ENCODE measurements around the gene PLPP4. TPM values are rescaled to one million over a fixed set of nuclear protein-coding genes. Genes with fewer than 3 reads are reported as not detected.

Gene PLPP4
- total RNA-seq, 1 donor from 2014 or later = not detected

DNA sequence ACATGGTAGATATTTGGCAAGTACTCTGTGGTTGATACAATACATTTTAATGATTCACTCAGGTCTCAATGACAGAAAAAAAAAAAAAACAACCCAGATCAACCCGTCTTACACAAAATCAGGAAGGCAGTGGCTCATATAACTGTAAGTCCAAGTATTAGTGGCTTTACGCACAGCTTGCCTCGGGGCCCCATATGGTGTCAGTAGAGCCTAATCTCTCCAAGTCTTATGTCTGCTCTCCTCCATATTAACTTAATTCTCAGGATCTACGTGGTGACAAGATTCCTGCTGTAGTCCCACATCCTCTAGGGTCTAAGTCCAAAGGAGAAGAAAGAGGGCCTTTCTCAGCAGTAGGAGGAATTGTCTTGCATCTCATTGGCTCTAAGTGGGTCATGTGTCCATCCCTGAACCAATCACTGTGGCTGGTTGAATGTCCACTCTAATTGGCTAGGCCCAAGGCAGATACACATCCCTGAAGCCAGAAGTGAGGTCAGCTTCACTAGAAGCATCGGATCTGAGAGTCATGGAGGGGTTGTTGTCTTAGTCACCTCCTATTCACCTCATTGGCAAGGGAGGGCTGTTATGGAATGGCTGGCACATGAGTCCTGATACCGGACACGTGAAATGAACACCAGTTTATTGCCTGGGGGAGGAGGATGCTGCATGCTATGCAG, 20.5 kb upstream of the PLPP4 start:
- DNase-seq (no peak), ATAC-seq (ENCODE audit: low read depth) (no peak)
- H3K9me3 Mint-ChIP-seq = no peaks in the 10 kb centered on the region
- H3K27me3 Mint-ChIP-seq = peaks cover 12% of the 10 kb centered on the region
- intact Hi-C loops (cut with micrococcal nuclease) = no loop called here
- H3K36me3 Mint-ChIP-seq (ENCODE audit: low read depth) = no peaks in the 10 kb centered on the region
- H3K4me3 Mint-ChIP-seq = no peak overlapping the region
- ChIA-PET CTCF (no interaction called here), POLR2A (no interaction called here)
- TF ChIP-seq, protein P1, sequence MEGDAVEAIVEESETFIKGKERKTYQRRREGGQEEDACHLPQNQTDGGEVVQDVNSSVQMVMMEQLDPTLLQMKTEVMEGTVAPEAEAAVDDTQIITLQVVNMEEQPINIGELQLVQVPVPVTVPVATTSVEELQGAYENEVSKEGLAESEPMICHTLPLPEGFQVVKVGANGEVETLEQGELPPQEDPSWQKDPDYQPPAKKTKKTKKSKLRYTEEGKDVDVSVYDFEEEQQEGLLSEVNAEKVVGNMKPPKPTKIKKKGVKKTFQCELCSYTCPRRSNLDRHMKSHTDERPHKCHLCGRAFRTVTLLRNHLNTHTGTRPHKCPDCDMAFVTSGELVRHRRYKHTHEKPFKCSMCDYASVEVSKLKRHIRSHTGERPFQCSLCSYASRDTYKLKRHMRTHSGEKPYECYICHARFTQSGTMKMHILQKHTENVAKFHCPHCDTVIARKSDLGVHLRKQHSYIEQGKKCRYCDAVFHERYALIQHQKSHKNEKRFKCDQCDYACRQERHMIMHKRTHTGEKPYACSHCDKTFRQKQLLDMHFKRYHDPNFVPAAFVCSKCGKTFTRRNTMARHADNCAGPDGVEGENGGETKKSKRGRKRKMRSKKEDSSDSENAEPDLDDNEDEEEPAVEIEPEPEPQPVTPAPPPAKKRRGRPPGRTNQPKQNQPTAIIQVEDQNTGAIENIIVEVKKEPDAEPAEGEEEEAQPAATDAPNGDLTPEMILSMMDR (IDR thresholded peaks at IDR 0.05) = no peak
- H3K27ac Mint-ChIP-seq = no peak overlapping the region
- H3K4me1 Mint-ChIP-seq = no peaks in the 10 kb centered on the region

DNA sequence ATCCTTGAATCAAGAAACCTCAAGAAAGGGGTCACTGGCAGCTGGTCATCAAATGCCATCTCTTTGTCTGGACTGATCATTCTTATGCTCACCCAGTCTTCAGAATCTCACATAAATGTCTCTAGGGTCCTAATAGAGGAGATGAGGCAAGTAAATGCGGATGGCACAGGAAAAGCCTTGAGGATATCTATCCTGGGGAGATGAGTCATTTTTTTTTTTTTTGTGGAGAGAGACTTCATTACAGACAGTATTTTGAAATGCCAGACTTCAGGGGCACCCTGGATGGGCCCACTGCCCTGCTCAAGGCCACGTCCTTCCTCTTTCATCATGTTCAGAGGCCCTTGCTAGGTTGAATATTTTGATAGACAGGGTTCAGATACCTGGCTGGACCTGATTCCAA, 19.5 kb upstream of the PLPP4 start:
- POLR2A ChIA-PET = no interaction called here
- no peak overlapping the region for H3K4me3 Mint-ChIP-seq
- no peaks in the 10 kb centered on the region for H3K9me3 Mint-ChIP-seq
- no peaks in the 10 kb centered on the region for H3K36me3 Mint-ChIP-seq (ENCODE audit: low read depth)
- ATAC-seq (ENCODE audit: low read depth) = no peak
- TF ChIP-seq, protein P1 (IDR thresholded peaks at IDR 0.05) = no peak
- peaks cover 7% of the 10 kb centered on the region for H3K27me3 Mint-ChIP-seq
- no peak for DNase-seq
- intact Hi-C loops (cut with micrococcal nuclease) = no loop called here
- no peaks in the 10 kb centered on the region for H3K4me1 Mint-ChIP-seq
- CTCF ChIA-PET = no interaction called here
- no peak overlapping the region for H3K27ac Mint-ChIP-seq

DNA sequence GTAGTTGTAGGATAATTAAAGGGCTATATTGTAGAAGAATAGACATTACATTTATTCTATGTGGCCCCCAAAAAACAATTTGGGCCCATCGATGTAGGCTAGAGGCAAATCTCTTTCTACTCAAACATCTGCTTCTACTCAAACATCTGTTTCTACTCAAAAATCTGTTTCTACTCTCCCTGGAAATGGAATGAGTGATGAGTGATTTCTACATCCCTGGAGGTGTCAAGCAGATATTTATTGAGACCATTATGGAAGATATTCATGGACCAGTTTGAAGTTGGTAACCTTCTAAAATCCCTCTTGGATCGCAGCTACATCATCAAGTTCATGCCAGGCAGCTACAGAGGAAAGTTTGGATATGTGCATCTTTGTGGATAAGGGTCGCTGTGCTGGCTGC, 5.1 kb upstream of the PLPP4 start:
- ChIA-PET CTCF (no interaction called here), POLR2A (no interaction called here)
- TF ChIP-seq, protein P1 (IDR thresholded peaks at IDR 0.05) = no peak
- Mint-ChIP-seq H3K4me3 (no peak overlapping the region), H3K27ac (no peak overlapping the region), H3K36me3 (ENCODE audit: low read depth) (no peaks in the 10 kb centered on the region), H3K9me3 (no peaks in the 10 kb centered on the region), H3K27me3 (peaks cover 17% of the 10 kb centered on the region), H3K4me1 (peaks cover 2% of the 10 kb centered on the region)
- intact Hi-C loops (cut with micrococcal nuclease) = no loop called here
- no peak for DNase-seq
- no peak for ATAC-seq (ENCODE audit: low read depth)

DNA sequence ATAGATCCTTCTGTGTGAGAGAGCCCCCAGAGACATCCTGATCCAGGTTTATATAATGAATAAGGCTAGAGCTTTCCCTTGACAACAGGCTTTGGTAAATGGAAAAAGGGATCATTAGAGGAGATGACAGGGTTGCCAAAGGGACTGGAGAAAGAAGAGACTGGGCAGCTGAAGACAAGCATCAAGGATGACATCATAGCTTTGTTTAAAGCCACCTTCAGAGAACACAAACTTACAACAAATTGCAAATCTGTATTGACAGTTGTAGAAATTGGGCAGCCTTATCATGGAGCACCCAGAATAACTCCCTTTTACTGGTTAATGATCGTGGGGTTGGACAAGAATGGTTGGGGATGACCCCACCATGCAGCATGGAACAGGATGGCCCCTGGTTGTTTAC, 3.7 kb upstream of the PLPP4 start:
- intact Hi-C loops (cut with micrococcal nuclease) = no loop called here
- CTCF ChIA-PET = no interaction called here
- no peaks in the 10 kb centered on the region for H3K9me3 Mint-ChIP-seq
- POLR2A ChIA-PET = no interaction called here
- H3K4me3 Mint-ChIP-seq = no peak overlapping the region
- ATAC-seq (ENCODE audit: low read depth) (no peak), DNase-seq (no peak)
- no peaks in the 10 kb centered on the region for H3K36me3 Mint-ChIP-seq (ENCODE audit: low read depth)
- TF ChIP-seq, protein P1 (IDR thresholded peaks at IDR 0.05) = no peak
- peaks cover 4% of the 10 kb centered on the region for H3K4me1 Mint-ChIP-seq
- H3K27ac Mint-ChIP-seq = no peak overlapping the region
- H3K27me3 Mint-ChIP-seq = peaks cover 24% of the 10 kb centered on the region

DNA sequence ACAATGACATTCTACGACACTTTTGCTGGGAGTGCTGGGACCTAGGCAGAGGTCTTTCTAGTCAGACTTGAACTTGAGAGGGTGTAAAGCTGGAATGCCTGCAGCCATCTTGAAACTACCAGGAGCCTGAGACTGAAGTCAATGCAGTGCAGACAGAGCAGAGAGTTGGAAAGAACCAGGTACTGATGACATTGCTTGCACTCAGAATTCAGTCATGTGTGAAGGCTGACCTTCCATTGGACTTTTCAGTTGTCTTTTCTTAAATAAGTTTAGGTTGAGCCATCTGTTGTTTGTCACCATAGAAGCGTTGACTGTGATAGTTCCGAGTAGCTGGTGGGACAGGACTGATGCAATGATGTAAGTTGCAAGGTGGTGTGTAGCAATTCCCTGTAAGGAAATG, 3.1 kb upstream of the PLPP4 start:
- no peak for ATAC-seq (ENCODE audit: low read depth)
- peaks cover 4% of the 10 kb centered on the region for H3K4me1 Mint-ChIP-seq

More for the DNA sequence above, 3.1 kb upstream of the PLPP4 start:
- intact Hi-C loops (cut with micrococcal nuclease) = no loop called here
- TF ChIP-seq, protein P1 (IDR thresholded peaks at IDR 0.05) = no peak
- DNase-seq = no peak
- POLR2A ChIA-PET = no interaction called here
- Mint-ChIP-seq H3K4me3 (no peak overlapping the region), H3K36me3 (ENCODE audit: low read depth) (no peaks in the 10 kb centered on the region), H3K27me3 (peaks cover 26% of the 10 kb centered on the region), H3K27ac (no peak overlapping the region), H3K9me3 (no peaks in the 10 kb centered on the region)
- CTCF ChIA-PET = no interaction called here
